ENCODE data around the gene MTCL1.
A peak's percentile ranks its signal among the peaks of the same experiment; 100 is the strongest.

Gene MTCL1

GRCh38 chr18:8776013-8776943, 70.9 kb downstream of the MTCL1 start:
- DNase-seq: no peak

GRCh38 chr18:8777846-8778245, 72.5 kb downstream of the MTCL1 start:
- DNase-seq: no peak

- DNase-seq: no peak
These were observed 73.0 kb downstream of the MTCL1 start for GRCh38 chr18:8778386-8778785.

GRCh38 chr18:8778824-8779223, 73.5 kb downstream of the MTCL1 start:
- no peak for DNase-seq

- DNase-seq: no peak
These were observed 73.9 kb downstream of the MTCL1 start for GRCh38 chr18:8779251-8779650.

- no peak for DNase-seq
These were observed 74.9 kb downstream of the MTCL1 start for GRCh38 chr18:8780227-8780626.

GRCh38 chr18:8781671-8782070, 76.3 kb downstream of the MTCL1 start:
- DNase-seq: no peak

GRCh38 chr18:8783335-8783993, 78.1 kb downstream of the MTCL1 start:
- DNase-seq: no peak

GRCh38 chr18:8783994-8784530, 78.7 kb downstream of the MTCL1 start:
- no peak for DNase-seq

GRCh38 chr18:8785261-8785660, 79.9 kb downstream of the MTCL1 start:
- DNase-seq: no peak

- DNase-seq: no peak
These were observed 80.6 kb downstream of the MTCL1 start for GRCh38 chr18:8785855-8786482.

- DNase-seq: peak; percentile 12
These were observed 81.4 kb downstream of the MTCL1 start for GRCh38 chr18:8786483-8787370.

GRCh38 chr18:8787371-8787670, 82.0 kb downstream of the MTCL1 start:
- no peak for DNase-seq

GRCh38 chr18:8787794-8788193, 82.4 kb downstream of the MTCL1 start:
- DNase-seq: no peak

GRCh38 chr18:8788503-8789429, 83.4 kb downstream of the MTCL1 start:
- no peak for DNase-seq

GRCh38 chr18:8791171-8791651, 85.9 kb downstream of the MTCL1 start:
- DNase-seq: no peak

- DNase-seq: no peak
These were observed 87.4 kb downstream of the MTCL1 start for GRCh38 chr18:8792688-8793316.

GRCh38 chr18:8793445-8794155, 88.2 kb downstream of the MTCL1 start:
- DNase-seq: no peak

- DNase-seq: no peak
These were observed 89.0 kb downstream of the MTCL1 start for GRCh38 chr18:8794156-8794933.
